Stimulated activated CD8-positive, alpha-beta memory T cell treated with anti-CD3 and anti-CD28 coated beads, Interleukin-15, amount 100 ng/mL, for 48 hours (primary cell): Measurements from ENCODE around the gene PPP1R16B.

ENCODE experiments used
- DNase-seq, 2 donors: peaks; one replicate each; pipeline ENCODE4 v3.0.0-alpha.2; 2020; ENCODE audit warnings: low read depth in 2 of 2

PPP1R16B gene

DNA sequence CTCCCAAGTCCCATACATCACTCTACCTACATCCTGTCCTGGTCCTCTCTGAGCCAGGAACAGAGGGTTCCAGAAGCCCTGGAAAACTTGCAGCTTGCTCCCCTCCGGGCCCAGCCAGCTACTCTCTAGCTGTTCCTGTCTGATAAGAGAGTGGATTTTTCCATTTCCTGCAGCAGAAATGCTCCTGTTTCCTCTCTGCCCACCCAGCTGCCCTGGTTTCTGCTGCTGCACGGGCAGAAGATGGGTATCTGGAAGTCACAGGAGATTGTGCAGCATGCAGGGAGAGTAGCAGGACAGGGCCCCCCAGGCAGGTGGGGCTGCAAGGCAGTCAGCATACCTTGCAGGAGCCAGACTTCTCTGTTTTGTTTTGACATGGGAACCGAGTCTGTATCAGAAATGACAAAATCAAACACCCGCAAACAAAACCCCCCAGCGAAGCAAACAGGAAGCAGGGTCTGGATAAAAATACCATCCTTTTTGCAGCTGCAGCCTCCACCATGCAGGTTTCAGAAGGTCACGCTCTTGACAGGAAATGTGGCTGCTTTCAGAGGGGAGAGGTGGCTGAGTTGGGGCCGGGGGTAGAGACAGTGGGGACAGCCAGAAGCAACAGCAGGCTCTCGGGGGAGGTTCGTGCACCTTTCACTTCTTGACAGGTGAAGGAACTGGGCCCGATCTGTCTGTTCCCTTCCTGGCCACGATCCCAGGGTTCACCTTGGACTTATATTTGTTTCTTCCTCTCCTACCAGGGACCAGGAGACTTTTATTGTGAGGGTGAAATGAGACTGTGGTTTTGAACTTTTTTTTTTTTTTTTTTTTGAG is 69.9 kb downstream of the PPP1R16B start:
- peak; percentile 49 to 57 for DNase-seq

DNA sequence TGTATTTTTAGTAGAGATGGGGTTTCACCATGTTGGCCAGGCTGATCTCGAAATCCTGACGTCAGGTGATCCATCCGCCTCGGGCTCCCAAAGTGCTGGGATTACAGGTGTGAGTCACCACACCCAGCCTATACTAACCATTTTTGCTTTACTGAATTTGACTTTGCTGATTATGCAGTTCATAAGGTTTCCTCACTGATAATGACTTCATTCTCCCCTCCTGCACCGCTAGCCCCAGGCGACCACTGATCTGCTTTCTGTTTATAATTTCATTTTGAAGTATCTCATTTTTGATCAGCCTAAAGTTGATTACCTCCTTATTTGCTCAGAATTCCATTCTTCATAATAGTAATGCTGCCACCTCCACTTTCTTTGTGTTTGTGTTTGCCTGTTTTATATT is 72.0 kb downstream of the PPP1R16B start:
- DNase-seq = no peak

DNA sequence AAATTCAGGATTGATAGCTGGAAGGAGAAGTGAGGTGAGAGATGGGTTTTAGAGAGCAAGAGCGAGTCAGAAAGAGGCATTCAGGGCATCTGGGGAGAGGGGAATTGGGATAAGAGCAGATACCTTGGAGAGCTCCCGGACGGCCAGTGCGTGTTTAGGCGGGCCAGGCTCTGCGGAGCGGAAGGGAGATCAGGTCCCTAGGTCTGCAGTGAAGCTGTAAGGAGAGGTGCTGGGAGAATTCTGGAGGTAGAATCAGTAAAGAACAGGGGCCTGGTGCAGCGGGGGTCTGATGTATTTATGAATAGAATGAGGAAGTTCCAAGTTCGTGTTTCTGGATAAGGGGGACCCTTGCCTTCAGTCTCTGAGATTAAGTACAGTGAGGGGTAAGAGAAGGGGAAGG is 73.4 kb downstream of the PPP1R16B start:
- no peak for DNase-seq

DNA sequence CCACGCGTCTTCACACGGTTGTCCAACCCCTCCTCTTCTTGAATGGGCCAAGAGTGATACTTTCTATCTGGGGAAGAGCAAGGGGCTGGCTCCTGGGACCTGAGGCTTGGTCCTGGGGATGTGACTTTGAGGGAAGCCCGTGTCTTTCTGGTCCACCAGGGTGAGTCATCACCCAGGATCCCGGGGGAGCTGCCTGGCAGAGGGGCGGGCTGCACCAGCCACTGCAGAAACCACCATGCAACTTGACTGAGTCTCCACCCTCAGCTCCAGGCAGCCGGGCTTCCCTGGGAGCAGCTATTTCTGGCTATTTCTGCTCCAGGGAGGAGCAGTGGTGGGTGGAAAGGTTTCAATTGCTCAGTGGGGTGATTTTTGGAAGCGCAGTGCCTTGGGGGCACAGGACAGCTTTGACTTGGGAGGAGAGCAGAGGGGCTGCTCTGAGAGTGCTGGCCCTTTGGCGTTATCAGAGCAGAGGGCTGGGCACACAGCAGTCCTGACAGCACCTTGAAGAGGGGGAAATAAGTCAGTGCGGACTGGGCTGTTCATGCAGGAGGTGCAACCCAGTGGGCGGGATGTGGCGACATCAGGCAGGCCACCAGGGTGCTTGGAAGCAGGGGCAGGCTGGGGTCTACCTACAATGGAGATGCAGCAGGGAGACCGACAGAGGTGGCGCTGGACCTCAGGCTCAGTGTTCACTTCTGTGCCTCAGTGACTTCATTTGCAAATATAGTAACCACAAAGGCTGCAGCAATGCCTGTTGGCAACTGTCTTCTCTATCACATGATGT is 75.6 kb downstream of the PPP1R16B start:
- DNase-seq = no peak

DNA sequence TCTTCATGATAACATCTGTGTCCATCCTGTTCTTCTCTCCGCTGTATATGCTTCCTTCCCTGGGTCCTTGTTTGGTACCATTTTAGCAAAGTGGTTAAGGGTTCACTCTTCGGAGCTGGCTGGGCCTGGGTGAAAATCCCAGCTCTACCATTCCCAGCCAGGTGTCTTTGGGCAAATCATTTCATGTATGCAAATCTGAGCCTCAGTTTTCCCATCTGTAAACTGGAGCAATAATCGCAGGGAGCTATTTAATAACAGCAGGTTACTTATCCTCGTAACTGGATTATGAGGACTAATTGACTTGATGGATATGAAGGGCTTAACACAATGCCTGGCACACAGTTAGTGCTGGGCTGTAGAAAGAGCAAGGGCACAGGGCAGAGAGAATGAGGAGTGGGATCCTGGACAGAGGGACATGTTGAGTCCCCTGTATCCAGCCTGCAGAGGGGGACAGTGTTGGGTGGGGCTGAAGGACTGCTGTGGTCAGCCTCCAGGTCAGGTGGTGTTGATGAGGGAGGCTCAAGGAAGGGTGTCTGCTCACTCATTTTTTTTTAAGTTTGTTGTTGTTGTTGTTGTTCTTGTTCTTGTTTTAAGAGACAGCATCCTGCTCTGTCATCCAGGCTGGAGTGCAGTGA is 76.4 kb downstream of the PPP1R16B start:
- DNase-seq = no peak

DNA sequence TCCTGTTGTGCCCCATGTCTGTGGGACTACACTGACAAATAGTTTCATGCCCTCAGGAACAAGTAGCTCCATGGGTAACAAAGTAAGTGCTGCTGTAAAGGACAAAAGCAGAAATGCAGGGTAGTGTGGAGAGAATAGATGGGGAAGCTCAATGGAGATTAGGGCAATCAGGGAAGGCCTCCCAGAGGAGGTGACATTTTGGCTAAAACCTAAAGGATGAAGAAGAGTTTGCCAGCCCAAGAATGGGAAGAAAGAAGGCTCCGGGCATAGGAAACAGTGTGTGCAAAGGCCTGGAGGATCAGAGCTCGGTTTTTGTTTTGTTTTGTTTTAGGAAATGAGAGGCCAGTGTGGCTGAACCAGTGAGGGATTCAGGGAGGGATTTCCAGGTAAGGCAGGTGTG is 77.1 kb downstream of the PPP1R16B start:
- no peak for DNase-seq

DNA sequence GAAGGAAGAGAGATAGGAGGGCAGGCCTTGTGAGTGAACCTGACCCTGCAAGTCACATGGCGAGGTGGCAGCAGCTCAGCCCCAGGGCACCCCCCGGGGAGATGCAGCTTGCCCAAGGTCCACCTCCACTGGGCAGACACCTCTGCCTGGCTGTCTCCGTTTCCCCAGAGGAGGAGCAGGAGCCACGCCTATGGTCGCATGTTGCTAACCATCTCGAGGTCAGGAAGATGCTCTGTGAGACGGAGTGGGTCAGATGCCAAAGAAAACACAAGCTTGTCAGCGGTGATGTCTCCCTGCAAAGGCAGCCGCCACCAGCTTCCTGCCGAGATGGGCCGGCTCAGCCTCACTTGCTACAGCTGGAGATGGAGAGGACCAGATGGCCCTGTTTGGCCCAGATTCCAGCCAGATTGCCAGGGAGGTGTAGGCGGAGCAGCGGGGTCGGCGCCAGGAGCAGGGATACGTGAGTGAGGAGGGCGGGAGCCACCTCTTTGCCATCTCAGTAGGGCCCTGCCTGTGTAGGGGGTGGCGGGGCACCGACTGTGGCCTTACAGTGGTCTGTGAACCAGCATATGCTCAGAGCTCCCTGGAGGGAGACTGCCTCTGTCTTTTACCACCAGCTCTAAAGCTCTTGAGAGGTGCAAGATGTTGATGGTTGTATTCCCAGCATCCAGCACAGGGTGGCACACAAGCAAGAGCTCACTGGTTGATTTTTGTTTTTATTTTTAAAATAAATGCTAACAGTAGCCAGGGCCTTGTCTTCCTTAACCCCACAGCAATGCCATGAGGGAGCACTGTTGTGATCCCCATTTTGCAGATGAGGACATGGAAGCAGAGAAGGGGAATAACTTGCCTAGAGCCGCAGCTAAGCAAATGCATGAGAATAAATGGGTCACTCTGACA is 77.8 kb downstream of the PPP1R16B start:
- no peak for DNase-seq

DNA sequence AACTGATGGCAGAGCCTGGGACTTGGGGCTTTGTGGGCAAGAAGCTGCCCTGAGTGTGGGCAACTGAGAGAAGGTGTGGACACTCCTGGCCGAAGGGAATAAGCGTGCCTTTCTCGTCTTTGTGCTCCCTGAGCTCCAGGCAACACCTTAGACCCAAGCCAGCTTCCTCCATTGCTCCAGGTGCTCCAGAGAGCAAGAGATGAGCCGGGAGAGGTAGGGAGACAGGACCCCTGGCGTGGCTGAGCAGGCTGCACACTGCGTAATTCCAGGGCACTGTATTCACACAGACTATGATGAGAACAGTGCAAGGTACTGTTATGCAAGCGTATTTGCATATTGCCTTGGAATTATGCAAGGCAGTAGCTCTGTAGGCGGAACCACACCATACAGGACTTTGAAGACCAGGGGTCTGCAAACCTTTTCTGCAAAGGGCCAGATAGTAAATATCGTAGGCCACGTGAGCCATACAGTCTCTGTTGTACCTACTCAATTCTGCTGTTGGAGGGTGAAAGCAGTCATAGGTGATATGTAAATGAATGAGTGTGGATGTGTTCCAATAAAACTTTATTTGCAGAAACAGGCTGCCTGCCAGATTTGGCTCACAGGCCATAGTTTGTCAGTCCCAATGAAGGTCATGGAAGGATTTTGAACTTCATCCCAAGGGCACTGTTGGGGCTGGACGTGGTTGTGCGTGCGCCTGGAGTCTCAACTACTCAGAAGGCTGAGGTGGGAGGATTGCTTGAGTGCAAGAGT is 78.7 kb downstream of the PPP1R16B start:
- no peak for DNase-seq

DNA sequence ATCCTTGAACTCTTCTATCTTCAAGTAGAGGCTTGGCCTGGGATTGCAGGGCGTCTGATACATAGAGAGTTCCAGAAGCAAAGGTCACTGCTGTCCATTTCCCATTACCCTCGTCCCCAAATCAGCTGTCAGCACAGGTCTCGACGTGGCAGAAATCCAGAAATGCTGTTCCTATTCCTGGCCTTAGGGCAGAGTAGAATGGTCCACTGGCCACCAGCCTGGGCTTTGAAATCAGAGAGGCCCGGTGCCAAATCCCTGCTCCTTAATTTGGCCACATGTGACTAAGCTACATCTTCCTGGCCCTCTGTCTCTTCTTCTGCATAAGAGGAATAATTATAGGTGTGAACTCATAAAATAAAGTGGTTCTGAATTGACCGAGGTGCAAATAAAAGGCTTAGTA is 79.9 kb downstream of the PPP1R16B start:
- DNase-seq = no peak

DNA sequence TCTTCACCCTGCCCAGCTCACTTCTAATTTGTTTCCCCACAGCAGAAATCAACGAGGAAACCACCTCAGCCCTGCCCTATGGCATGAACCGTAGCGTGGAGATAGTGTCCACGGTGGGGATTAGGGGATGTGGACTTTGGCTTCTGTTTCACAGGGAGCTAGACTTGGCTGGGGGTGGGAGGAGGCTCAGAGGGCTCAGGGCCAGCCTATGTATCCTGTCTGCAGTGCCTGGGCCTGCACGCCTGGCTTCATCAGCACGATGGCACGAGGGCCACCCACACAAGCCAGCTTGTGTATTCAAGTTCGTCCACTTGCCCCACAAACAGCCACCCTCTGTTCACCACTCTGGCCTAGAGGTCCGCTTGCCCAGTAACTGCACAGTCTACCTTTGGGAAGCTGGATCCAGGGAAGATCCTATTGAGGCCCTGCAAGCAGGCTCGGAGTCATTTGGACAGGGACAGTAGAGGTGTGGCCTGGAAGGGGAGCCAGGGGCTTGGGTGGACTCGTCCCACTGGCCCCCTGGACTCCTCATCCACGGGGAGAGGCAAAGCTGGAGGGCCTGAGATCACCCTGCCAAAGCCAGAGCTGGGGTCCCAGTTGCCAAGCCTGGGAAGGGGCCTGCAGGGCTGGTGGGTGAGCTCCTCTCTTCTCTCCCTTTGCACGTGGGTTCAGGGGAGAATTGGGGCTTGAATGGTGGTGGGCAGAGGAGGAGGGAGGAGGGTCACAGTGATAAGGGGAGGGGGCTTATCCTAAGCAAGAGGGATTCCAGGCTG is 82.7 kb downstream of the PPP1R16B start:
- no peak for DNase-seq

DNA sequence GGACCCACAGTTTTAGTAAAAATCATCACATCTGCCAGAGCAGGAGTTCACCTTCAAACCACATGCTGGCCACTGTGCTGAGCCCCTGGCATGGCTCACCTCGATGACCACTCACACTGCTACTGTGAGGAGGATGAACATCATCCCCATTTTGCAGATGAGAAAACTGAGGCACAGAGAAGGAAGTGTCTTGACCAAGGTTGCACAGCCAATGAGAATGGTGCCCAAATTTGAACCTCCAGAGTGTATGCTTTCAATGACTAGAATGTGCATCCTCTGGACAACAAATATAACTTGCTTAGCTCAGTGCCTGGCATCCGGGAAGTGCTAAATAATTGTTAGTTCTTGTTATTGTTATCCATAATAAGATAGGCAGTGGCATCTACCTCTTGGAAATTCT is 83.6 kb downstream of the PPP1R16B start:
- DNase-seq = no peak

DNA sequence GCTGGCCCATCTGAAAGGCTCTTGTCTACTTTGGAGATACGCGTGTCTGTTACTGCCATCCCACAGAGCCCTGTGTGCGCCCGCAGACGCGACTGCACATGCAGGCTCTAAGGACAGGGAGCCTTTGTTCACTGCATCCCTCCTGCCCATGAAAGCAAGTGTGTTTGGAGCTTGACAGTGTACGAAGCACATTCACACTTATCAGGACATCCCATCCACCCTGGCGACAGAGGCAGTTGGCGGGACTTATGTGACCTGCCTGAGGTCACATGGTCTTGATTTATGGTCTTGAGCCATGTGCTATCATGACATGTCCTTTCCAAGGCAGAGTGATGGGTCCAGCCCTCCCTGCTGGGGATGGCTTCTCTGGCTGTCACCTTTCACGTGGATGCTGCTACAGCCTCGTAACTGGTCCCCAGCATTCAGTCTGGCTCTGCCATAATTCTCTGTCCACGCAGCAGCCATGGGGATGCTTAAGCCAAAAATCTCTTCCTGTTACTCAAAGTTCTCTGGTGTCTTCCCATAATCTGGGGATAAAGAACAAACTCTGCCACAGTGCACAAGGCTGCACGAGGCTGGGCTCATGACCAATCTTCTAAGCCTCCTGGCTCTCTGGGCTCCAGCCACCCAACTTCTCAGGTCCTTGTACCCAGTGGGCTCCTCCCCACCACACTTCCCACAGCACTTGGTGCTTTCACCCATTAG is 84.4 kb downstream of the PPP1R16B start:
- DNase-seq = no peak

DNA sequence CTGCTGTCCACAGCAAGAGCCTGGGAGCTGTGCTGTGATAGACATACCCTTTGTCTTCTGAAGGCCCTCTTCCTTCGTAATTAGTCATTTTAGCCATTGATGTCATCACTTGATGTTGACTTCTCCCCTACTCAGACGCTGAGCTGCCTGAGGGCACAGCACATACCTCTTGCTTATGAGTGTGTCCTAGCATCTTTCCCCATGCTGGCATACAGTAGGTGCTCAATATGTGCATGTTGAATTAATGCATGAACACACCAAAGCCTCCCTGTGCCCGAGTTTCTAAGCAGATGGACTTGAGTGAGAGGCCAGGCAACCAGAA is 85.0 kb downstream of the PPP1R16B start:
- no peak for DNase-seq

DNA sequence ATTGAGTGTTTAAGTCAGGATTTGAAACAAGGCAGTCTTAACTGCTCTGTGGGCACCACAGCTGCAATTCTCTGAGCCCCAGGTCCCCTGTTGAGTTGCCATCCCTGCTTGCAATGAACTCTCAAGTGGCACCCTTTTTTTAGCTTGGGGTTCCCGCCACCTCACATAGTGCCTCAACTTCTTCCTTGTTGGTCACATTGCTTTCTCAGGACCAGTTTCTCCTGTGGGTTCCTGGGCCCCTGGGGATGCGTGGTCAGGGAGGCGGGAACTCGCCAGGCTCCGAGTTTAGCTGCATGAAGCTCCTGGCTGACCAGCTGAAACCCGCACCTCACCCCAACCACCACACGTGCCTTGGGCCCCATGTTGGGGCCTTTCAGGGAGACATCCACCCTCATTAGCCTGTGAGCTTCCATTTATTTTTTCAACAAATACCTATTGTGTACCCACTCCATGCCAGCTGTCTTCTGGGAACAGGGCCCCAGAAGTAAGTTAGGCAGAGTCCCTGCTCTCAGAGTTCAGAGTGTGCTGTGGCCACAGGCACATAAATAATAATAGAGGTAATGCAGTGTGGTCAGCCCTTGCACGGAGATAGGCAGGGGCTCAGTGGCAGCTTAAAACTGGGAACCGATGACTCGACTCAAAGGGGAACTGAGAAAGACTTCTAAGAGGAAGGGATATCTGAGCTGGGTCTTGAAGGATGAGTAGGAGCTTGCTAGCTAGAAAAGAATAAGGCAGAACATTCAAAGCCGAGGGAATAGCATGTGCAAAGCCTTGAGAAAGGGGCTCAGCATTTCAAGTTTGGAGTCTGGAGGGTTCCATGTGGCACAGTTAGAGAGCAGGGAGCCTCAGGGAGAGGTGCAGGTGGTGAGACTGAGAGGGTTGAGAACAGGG is 86.8 kb downstream of the PPP1R16B start:
- DNase-seq = no peak

DNA sequence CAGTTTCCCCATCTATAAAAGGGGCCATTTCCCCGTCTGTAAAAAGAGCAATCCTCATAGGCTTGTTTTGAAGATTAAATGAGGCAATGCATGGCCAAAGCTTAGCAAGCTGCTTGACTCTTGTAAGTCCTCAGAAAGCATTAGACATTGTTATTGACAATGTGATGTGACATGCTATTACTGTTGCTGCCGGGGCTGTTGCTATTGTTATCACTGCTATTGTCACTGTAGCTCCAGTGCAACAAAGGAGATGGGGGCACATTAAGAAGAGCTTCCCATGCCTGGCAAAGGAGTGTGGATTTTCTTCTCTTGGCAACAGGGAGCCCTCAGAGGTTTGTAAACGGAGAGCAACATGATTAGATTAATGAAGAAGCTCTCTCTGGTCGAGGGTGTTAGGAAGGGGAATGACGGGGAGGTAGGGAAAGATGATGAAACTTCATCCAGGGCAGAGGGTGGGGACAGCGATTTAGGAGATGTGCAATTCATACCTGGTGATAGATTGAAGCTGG is 87.6 kb downstream of the PPP1R16B start:
- no peak for DNase-seq

DNA sequence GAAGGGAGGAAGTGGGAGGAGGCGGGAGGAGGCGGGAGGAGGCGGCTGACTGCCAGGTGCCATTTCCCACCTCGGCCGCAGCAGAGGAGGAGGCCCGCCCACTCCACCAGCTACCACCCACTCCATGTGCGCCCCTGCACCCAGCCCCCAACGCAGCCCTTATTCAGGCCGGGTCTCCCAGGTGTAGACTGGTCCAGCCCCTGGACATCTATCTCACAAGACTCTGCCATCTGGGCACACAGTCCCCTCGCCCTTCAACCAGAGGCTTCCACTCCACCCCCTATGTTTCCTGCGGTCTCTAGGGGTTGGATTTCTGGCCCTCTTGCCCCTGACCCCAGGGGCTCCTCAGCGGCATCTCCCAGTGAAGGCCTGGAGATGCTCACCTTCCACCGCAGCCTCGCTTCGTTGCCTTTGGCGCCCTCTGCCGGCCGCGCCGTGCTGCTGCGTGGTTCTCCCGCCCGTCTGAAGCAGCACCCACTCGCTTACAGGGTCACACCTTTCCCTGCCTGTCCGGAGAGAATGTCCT is 88.1 kb downstream of the PPP1R16B start:
- DNase-seq = peak; percentile 64 to 74

DNA sequence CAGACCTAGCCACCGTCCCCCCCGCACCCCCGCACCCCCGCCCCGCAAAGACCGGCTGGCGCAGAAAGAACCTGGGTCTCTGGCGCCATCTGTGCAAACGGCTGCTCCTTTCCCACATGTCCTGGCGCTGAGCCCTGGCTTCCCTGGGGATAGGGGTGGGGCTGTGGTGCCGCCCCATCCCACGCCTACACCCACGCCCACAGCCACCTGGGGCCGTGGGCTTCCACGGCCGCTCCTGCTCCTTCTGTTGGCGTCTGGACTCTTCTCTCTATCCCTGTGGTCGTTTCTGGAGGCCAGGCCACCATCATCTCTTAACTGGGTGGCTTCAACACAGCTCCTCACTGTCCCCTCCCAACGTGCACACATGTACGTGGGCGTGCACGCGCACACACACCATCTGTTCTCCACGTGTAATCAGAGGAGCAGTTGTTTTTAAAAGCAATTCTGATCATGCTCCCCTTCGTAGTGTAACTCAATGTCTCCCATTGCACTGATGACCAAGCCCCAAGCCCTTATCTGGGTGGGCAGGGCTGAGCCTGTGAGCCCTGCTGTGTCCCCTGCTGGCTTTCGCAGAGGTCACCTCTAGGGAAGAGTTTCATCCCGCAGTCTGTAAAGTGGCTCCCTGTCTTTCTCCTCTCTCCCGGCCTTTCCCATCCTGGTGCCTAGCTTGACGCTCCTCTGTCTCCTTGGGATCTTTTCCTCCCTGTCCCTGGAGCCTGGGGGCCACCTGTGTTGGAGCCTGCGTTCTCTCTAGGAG is 88.8 kb downstream of the PPP1R16B start:
- DNase-seq = no peak
